GM19193 (cell line): ENCODE data around the gene S100A3.

ENCODE experiments used
- POLR2A ChIP-seq: IDR thresholded peaks from 4 replicates; pipeline ENCODE4 v1.6.1; 2011; ENCODE audit not compliant: insufficient read depth, insufficient read length; ENCODE audit errors: extremely low read depth

The S100A3 gene

DNA sequence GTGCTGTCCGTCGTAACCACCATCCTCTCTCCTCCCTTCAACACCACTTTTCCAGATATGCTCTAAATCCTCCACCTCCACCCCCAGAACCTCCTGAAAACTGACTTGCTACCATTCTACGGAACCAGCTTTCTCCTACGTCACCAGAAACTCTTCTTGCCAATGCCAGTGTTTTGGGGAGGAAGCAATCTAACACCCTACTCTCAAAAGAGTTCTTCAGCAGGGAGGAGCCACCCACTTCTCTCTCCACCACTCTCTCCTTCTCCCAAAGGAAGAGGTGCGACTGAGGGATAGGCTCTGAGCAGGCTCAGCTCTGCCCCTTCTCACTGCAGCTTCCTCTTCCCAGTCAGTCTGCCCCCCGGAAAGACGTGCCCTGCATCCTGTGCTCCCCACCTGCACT is 22.6 kb upstream of the S100A3 start:
- no peak for TF ChIP-seq POLR2A

DNA sequence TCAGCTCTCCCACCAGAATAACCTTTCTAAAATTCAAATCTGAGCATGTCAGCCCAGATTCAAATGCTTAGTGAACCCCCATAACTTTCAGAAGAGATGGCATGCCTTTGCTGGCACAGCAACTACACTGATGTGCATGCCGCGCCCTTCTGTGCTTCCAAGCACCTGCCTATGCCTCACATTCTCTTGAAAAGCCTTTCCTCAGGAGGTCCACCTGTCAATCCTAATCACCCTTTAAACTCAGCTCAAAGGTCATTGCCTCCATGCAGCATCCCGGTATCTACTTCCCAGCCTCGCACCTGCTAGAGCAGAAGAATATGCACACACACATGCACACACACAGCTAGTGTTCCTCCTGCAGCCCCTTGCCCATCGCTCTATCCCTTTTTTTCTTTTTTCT is 21.8 kb upstream of the S100A3 start:
- TF ChIP-seq POLR2A = no peak

DNA sequence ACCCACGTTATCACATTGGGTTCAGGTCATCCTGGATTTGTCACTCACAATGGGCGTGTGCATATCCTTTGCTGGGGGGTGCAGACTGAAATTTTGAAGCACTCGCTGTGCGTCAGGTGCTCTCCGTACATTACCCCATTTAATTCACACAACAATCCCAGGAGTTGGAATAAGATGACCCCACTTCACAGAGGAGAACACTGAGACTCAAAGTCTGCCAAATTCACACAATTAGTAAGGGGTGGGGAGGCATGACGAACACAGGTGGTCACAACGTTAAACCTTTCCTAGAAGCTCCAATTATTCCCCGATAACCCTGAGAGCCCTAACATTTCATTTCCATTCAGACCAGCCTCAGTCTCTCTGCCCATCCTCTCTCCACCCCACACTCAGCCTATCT is 20.4 kb upstream of the S100A3 start:
- no peak for TF ChIP-seq POLR2A

DNA sequence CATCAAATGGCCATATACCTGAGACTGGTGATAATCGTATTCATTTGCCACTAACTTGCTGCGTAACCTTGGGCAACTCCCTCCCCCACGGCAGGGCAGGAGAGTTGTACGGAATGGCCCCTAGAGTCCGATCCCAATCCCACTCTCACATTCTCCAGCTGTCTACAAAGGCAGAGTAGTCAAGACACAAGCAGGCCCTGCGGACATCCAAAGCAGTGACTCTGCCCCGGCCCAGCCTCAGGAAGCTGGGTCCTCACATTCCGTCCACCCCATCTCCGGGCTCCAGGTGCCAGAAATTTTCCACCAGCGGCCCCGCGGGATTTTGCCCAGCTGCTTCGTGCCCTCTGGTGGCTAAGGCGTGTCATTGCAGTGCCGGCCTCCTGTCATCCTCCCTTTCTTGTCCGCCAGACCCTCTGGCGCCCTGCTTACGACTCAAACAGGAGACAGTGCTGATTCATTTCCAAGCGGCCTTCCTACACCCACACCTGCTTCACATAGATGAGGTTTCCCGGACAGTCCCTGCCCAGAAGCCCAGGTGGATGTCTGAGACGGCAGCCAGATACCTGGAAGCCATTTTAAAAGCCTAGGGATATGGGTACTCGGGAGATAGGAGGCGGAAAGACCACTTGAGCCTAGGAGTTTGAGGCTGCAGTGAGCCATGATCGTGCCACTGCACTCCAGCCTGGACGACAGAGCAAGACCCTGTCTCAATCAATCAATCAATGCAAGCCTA is 19.5 kb upstream of the S100A3 start:
- TF ChIP-seq POLR2A = no peak

DNA sequence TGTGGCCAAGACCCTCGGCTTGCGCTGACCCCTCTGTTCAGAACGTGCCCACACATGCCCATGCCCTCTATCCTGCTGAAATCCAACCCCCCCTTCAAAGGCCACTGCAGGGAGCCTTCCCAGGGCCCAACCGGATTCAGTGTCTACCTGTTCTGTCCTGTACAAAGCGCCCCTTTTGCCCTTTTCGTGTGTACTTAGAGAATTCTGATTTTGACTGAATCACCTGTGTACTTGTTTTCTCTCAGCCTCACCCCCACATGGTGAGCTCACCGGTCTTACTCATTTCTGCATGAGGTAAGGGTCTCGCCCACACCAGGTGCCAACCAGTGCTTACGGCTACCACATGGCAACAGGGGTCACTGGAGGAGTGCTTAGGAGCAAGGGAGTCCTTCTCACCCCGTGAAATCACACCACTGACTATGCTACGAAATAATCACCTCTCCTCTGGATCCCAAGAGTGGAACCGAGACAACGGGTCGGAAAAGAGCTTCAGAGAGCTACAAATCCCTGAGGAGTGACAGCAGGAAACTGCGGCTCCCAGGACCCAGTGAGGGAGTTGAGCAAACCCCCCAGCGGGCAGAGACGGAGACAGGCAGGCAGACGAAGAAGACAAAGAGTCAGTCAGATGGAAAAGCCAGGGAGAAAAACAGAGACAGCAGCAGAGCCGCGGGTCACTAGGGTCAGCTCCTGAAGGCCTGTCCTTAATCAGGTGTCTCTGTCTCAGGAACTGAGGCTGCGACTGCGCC is 18.7 kb upstream of the S100A3 start:
- no peak for TF ChIP-seq POLR2A

DNA sequence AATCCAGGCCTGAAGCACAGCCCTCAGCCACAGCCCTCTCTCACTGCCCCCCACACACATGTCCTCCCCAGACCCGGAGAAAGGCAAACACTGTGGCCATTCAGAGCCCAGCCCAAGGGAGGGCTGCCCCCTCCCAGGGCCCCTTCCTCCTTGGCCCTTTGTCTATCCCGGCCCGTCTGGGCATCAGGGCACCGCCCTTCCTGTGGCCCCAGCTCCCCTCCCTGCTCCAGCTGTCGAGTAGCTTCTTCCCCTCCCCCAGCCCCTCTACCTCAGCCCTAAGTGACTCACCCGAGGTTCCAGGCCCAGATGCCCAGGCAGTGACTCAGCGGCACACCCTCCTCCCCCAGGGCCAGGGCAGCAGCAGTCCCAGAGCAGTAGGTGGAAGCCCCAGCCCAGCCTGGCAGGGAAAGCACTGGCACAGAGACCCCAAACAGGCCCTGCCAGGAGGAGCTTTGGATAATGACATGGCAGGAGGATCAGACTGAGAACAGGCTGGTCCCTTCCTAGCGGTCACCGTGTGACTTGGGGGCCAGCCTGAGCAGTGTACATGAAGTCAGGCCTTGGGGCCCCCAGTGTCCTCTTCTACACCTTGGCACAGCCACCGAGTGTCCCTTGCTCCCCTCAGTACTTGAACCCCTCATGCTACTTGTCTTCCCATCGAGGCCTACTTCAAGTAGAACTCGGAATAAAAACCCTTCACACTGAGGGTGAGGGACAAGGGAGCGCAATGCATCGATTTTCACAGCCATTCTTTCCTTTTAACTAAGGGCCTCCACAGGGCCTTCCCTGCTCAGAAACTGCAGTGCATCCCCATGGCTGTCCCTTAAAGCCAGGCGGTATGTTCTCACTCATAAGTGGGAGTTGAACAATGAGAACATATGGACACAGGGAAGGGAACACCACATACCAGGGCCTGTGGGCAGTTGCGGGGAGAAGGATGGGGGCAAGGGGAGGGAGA is 17.6 kb upstream of the S100A3 start:
- no peak for TF ChIP-seq POLR2A

DNA sequence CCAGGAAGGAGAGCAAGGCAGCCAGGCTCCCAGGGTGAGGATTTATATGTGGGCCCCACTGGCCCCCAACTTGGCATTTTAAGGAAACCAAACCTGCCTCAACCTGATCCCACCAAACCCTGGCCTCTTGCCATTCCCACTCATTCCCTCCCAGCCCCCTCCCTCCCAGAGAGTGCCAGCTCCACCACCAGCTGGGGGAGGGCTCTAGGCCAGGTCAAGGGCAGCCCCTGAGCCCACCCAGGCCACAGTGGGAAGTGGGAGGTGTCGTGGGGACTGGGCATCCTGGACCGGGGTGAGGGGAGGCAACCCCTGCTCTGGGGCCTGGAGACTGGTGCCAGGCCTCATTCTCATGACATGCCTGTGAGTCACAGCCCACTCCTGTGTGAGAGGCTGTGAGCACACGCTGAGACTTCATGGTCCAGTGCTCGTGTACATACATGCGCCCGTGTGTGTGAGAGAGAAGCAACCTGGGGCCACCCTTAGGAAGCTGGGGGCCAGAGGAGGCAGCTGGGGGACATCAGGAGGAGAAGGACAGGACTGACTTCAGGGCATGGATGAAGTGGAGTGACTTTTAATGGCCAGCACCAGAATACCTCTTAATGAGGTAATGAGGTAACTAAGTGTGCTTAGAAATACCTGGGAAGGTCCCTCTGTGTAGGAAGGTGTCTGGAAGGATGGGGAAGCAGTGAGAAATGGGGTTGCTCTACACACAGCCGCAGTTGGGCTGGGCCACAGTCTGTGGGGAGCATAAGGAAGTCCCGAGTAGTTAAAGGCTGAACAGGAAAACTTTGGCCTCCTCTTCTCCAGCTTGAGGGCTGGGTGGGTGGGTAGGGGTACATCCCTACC is 16.7 kb upstream of the S100A3 start, which contains the start of gene S100A2:
S100A2 (minus strand) TSS at position 316 of the 846 bp plus-strand sequence. CDS start 1,967 bp downstream, outside the sequence.
- peak; percentile 25 for TF ChIP-seq POLR2A

DNA sequence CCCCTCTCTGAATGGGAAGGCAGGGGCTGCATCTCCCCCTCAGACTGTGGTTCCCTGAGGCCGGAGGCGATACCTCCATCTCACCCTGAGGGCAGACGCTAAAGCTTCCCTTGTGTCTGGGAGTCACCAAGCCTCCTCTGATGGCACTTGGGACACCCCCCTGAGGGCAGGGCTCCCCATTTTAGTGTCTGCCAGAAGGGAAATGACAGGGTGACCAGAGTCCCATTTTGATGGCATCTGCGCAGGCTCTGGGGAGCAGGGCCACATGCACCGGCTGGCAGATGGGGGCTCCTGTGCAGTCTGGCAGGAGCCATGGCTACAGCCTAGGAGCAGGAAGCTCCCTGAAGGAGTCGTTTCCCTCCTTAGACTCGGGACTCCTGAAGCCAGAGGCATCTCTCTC is 14.9 kb upstream of the S100A3 start:
- TF ChIP-seq POLR2A = no peak

DNA sequence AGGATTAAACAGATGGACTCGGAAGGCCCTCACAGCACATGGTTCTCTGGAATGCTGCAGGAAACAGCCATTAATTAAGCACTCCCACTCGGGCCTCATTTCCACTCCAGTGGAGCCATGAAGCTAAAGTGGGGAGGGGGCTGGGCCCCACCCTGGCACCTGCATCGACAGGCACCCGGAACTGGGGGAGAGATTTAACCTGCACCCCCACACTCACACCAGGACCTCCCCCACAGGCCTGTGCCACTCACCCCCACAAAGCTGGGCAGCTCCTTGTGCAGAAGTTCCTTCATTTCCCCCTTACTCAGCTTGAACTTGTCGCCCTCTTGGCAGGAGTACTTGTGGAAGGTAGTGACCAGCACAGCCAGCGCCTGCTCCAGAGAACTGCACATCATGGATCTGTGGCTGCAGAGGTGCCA is 14.4 kb upstream of the S100A3 start:
- no peak for TF ChIP-seq POLR2A

DNA sequence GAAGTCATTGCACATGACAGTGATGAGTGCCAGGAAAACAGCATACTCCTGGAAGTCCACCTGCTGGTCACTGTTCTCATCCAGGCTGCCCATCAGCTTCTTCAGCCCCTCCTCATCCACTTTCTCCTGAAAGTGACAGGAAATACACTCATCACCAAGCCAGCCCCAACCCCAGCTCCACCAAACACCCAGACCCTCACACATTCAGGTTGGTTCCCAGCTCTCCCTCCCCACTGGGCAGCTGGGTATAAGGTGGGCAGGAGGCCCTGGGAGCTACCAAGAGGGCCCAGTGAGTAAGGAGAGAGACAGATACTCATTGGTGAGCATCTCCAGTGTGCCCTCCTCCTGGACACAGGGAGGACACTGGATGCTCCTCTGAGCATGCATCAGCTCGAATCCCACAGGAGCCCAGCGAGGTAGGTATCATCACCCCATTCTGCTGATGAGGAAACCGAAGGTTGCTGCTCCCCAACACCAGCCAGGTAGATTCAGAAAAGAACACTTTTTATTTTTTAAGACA is 12.5 kb upstream of the S100A3 start:
- TF ChIP-seq POLR2A = no peak

DNA sequence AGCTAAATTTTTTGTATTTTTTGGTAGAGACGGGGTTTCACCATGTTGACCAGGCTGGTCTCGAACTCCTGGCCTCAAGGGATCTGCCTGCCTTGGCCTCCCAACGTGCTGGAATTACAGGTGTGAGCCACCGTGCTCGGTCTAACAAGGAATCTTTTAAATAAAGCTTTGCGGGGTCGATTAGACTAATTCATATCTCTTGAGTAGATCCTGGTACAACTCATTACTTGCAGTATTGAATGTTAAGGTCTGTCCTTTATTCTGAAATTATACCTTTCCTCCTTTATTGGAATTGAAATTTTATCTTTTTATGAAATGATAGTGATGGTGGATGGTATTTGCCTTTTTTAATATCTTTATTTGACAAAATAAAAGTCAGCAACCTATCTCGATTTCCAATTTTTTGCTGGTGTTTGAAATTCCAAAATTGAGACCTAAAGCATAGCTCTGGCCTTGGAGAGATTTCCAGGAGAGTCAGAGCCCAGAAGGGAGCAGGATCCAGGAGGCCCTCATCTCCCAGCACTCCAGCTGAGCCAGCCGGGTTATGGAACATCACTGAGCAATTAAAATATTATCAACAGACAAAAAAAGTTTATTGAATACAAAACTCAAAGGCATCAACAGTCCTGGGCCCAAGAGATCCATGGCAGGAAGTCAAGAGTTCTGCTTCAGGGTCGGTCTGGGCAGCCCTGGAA is 11.9 kb upstream of the S100A3 start:
- TF ChIP-seq POLR2A = no peak

DNA sequence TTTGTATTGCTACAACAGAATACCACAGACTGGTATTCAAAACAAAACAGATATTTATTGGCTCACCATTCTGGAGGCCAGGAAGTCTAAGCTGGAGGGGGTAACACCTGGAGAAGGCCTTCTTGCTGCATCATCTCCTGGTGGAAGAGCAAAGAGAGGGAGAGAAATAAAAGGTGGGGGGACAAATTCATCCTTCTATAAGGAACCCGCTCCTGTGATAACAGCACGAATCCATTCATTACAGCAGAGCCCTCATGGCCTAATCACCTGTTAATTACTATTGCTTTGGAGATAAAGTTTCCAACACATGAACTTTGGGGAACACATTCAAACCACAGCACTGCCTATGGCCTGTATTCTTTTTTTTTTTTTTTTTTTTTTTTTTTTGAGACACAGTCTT is 11.2 kb upstream of the S100A3 start:
- no peak for TF ChIP-seq POLR2A

DNA sequence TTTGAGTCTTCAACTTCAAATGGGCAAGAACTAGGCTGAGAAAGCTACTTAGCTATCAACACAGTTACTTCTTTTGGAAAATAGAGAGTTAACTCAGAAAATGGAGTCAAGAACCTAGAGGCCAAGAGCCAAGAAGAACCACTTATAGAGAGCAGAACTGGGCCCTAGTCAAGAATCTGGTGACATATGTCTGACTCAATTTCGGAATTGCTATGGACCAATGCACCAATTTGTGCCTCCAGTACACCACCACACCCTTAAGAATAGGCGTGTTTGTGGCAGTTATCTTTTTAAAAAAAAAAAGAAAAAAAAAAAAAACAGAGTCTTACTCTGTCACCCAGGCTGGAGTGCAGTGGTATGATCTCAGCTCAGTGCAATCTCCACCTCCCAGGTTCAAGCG is 8.8 kb upstream of the S100A3 start:
- TF ChIP-seq POLR2A = no peak
